Measurements from ENCODE around the gene TMEM74B. TPM values are rescaled to one million over a fixed set of nuclear protein-coding genes. Genes with fewer than 3 reads are reported as not detected.

The TMEM74B gene
- total RNA-seq, 1 donor from 2014 or later = 2.7 TPM

DNA sequence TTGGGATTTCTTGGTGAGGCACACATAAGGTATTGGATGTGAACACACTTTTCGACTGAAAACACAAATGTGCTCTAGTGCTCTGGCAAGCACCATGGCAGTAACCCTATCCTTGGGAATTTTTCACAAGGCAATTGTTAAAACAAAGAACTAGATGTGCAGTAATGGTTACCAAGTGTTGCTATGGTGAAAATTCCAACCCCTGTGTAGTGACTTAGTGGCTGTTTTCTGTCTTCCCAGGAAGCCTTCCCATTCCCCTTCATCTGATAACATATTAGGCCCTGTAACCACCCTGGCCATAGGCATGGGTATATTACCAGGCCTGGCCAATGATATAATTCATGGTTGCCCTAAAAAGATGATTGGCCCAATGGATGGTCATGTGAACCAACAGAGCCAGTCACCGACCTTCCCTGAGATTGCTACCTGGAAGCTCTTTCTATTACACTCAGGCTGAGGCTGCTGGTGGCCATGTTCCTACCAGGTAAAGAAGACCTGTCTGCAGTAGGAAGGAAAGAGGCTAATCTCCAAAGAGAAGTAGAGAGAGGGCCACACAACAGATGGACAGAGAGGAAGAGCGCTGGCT, 22.6 kb upstream of the TMEM74B start:
- intact Hi-C loops (cut with DNase I) = no loop called here
- no peak for DNase-seq (ENCODE audit: low spot score)

DNA sequence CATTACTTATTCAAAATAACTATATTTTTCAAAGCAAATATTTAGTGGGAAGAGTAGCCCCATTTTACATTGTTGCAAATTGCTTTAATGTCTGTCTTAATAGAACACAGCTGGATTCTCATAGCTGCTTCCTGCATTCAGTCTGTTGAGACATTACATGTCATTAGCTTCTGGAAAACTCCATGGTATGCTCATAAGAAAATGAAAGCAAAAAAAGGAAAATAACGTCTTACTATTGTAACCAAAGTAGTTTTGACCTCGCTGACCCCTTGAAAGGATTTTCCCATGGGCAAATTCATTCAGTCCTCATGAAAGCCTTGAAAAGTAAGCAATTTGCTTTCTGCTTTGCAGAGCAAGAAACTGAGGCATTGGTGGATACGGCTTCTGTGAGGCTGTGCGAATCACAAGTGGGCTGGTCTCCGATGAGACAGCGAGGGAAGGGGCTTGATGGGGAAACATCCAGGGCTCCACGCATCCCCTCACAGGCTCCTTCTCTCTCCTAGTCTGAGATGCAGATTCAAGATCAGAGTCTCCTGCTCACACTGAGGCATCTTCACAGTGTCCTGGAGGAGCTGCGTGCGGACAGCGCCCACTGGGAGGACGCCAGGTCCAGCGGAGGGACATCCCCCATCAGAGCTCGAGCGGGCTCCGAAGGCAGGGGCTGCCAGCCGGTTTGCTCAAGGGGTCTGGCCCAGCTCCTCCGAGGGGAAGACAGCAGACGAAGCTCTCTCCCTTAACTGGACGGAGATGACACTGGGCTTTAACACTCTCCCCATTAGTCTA, 21.8 kb upstream of the TMEM74B start:
- no peak for DNase-seq (ENCODE audit: low spot score)
- intact Hi-C loops (cut with DNase I) = no loop called here

DNA sequence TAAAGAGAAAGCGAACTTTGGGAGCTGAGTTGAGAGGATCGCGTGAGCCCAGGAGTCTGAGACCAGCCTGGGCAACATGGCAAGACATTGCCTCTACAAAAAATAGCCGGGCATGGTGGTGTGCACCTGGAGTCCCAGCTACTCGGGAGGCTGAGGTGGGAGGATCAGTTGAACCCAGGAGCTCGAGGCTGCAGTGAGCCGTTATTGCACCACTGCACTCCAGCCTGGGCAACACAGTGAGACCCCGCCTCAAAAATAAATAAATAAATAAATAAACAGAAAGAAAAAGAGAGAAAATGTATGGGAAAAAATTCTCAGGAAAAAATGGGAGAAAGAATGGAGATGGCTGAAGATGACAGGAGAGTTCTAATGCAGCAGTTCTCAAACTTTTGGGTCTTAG, 21.0 kb upstream of the TMEM74B start:
- DNase-seq (ENCODE audit: low spot score) = no peak

DNA sequence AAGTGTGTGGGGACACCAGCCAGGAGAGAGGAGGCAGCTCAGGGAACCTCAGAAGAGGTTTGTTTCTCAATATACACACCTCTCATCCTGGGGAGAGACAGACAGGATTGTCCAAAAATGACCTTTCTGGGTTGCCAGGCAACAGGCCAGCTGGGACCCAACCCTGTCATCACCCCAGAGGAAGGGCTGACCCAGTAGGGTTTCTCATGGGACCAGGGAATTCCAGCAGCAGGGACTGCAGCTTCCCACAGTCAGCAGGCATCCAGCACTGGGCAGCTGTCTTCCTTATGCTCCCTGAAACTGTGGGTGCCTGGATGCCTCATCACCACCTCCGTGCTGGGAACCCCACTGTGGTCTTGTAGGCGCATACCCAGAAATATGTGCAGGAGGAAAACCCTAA, 19.8 kb upstream of the TMEM74B start:
- intact Hi-C loops (cut with DNase I) = no loop called here
- no peak for DNase-seq (ENCODE audit: low spot score)

More for the DNA sequence above, 21.0 kb upstream of the TMEM74B start:
- intact Hi-C loops (cut with DNase I) = no loop called here

DNA sequence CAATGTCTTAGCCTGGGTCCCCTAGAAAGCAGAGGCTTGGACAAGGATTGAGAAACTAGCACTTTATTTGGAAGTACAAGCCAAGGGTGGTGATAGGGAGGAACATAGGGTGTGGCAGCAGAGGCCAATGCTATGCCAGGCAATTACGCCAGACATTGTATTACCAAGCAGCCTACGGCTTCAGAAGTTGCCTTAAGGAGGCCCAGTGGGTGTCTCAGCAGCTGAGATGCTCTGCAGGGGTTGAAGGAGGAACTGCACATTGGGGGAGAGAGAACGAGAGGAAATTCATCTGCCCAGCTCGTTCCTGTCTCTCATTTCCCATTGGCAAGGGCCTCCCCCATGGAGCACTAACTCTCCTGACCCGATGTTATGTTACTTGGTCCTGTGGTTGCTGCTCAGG, 19.3 kb upstream of the TMEM74B start:
- no peak for DNase-seq (ENCODE audit: low spot score)
- intact Hi-C loops (cut with DNase I) = no loop called here

DNA sequence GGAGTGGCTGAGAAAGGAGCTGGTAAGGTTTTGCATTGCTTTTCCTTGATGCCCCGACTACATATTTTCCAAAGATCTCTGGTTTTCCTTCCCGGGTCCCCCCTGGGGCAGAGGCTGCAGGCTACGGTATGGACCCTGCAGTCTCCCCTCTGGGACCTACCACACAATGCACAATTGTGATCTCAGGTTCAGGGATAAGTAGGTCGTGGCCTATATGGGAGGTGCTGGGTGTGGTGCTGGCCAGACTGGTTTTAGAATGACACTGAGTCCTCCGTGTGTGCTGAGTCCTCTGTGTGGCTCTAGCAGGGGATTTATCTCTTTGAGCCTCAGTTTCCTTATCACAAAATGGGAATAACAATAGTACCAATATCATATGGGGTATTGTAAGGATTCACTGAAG, 18.8 kb upstream of the TMEM74B start:
- DNase-seq (ENCODE audit: low spot score) = no peak
- intact Hi-C loops (cut with DNase I) = no loop called here

DNA sequence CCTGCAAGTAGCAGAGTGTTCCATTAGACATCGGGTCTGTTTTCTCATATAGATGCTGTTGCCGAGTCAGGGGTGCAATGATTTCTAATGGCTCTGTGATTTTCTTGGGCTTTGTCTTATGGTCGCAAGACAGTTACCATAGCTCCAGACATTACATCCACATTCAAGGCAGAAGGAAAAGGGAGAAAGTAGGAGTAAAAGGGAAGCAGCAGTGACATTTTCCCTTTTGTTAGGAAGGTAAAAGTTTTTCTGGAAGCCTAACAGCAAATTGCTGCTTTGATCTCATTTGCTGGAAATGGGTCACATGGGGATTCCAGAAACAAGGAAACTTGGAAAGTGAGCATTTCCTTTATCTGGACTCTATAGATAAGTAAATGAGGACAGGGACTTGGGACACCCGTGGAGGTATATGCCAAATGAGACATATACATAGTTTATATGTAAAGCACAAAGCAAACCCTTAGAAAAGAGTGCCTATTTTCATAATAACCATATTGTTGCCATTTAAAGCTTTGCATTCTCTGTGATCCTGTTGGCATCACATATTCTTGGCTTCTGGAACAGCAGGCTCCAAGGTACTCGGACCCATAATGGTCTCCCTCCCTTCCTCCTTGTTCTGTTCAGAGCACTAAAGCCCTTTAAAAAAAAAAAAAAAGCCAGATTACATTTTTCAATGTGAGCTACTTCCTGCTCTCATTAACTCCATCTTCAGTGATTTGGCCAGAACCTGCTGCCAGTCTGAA, 18.2 kb upstream of the TMEM74B start, which contains the start of gene C20orf202:
C20orf202 (plus strand) TSS at position 693 of the 743 bp plus-strand sequence. CDS start 132 bp downstream, outside the sequence.
- no peak for DNase-seq (ENCODE audit: low spot score)
- intact Hi-C loops (cut with DNase I) = no loop called here

DNA sequence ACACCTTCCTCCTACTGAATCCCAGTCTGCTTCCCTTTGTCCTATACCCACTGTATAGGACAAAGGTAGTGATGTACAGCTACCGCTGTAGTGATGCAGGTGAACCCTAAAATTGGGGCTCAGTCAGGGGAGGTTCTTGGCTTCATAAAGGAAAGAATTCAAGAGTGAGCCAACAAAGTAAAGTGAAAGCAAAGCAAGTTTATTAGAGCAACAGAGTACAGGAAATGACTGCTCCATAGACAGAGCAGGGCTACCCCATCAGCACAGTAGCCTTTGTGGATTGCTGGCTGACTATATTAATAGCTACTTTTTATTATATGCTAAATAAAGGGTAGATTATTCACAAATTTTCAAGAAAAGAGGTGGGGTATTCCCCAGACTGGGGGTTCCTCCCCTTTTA, 15.2 kb upstream of the TMEM74B start:
- DNase-seq (ENCODE audit: low spot score) = no peak
- intact Hi-C loops (cut with DNase I) = loop anchor here (10.0 kb wide), 1 partner anchor 235 kb away; no protein-coding TSS in a partner anchor

DNA sequence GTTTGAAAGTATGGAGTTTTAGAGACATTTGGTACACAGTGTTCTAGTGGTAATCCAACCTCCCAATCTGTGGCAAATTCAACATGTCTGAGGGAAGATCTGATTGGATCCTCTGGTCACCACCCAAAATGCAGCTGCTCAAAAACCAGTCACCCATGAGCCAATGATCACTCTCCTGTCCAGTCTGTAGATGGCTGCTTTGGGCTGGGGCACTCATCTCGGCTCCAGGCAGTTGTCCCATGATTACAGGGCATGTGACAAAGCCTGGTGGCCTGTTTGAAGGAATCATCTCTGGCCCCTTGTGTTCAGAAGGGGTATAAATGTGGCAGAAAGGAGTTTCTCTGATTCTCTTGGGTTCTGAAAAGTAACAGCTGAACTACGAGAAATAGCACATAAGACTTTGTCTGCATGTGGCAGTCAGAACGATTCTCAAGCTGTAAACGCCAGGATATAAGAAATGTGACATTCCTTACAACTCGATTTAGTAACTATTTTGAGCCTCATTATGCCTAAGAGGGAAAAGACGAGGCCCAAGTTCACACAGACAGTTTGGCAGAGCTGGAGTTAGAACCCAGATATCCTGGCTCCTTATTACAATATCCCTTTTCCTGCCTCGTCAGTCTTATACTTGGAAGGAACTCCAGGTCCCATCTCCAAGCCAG, 14.6 kb upstream of the TMEM74B start:
- intact Hi-C loops (cut with DNase I) = loop anchor here (10.0 kb wide), 1 partner anchor 235 kb away; no protein-coding TSS in a partner anchor
- DNase-seq (ENCODE audit: low spot score) = no peak

DNA sequence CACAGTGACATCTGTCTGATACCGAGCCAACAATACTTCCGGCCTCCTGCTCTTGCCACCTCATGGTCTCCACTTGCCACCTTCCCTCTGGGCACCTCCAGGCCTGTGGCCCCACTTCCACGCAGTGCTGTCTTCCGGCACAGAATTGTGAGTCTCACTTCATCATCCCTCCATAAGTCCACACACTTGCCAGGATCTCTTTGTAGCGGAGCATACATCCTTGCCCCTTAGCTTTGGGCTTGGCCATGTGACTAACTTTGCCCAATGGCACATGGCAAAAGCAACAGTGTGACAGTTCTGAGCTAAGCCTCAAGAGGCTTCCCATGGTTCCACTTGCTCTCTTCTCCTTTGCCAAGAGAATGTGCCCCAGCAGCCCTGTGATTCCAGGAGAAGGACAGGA, 14.0 kb upstream of the TMEM74B start:
- intact Hi-C loops (cut with DNase I) = loop anchor here (10.0 kb wide), 1 partner anchor 234 kb away; no protein-coding TSS in a partner anchor

DNA sequence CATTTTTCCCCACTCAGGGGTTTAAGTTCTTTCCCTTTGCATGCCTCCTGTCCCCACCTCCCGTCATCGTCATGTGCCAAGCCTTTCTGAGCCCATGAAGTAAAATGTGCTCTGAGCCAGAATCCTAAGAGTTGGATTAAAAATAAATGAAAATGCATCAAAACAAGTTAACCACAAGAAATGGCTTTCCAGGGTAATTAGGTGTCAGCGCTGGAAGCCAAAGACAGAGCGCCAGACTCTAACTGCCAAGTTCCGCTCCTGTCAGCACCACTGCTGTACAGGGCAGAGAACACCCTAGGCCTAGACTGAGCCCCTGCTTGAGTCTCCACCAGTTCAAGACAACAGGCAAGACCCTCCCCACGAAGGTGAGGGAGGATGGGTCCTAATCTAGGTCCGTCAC, 13.0 kb upstream of the TMEM74B start:
- DNase-seq (ENCODE audit: low spot score) = no peak
- intact Hi-C loops (cut with DNase I) = loop anchor here (10.0 kb wide), 1 partner anchor 233 kb away; no protein-coding TSS in a partner anchor

More for the DNA sequence above, 14.0 kb upstream of the TMEM74B start:
- DNase-seq (ENCODE audit: low spot score) = no peak

DNA sequence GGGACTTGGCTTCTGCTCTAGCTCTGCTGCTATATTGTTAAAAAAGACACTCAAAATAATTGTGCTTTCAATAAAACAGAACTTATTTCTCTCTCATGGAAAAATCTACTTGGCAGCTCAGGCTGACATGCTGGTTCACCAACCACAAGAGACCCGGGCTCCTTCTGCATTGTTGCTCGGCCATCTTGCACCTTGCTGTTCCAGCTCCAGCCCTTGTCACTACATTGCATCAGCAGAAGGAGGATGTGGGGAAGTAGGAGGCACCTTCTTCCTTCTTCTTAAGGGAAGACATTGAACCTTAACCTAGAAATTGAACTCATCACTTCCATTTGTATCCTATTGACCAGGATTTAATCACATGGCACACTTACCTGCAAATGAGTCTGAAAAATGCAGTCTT, 11.9 kb upstream of the TMEM74B start:
- no peak for DNase-seq (ENCODE audit: low spot score)
- intact Hi-C loops (cut with DNase I) = loop anchor here (10.0 kb wide), 1 partner anchor 232 kb away; no protein-coding TSS in a partner anchor

DNA sequence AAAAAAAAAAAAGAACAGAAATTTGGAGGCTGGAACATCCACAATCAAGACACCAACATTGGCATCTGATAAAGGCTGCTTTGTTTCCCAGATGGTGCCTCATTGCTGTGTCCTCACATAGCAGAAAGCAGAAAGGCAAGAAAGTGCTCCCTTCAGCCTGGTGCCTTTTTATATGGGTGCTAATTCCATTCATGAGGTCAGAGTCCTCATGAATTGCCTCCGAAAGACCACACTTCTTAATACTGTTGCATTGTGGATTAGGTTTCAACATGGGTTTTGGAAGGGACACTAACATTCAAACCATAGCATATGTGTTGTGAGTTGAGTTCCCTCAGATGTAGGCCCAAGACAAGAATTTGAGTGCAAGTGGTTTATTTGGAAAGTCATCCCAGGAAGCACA, 10.4 kb upstream of the TMEM74B start:
- intact Hi-C loops (cut with DNase I) = loop anchor here (10.0 kb wide), 1 partner anchor 230 kb away; no protein-coding TSS in a partner anchor
- DNase-seq (ENCODE audit: low spot score) = no peak

DNA sequence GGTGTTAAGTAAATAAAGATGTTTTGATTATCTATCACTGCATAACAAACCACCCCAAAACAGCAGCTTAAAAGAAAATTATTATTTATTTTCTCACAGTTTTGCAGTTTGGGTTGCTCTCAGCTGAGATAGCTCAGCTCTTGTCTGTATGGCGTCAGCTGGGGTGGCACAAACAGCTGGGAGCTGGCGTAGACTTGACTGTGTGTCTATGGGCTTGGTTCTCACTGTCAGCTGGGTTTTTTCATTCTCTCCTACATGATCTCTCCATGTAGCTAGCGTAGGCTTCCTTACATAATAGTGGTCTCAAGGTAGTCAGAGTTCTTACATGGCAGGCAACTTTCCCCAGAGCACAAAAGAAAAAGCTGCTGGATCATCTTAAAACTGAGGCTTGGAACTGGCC, 6.5 kb upstream of the TMEM74B start:
- DNase-seq (ENCODE audit: low spot score) = no peak
- intact Hi-C loops (cut with DNase I) = loop anchor here (10.0 kb wide), 1 partner anchor 226 kb away; no protein-coding TSS in a partner anchor

DNA sequence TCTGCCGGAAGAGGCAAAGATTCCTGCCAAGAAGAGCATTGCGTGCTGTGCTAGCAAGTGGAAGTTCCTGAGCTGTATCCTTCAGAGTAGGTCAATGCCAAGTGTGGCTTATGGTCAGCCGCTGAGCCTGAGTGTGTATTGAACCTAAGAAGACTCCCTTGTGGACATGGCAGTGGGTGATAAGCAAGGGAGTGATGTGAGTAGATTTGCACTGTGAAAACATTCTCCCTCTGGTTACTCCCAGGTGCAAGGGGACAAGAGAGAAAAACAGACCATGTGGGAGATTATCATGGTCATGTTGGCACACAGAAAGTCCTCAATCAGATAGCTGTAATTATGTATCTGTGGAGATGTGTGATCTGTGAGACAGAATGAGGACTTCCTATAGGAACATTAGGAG, 6.1 kb upstream of the TMEM74B start:
- no peak for DNase-seq (ENCODE audit: low spot score)
- intact Hi-C loops (cut with DNase I) = loop anchor here (10.0 kb wide), 1 partner anchor 226 kb away; no protein-coding TSS in a partner anchor

DNA sequence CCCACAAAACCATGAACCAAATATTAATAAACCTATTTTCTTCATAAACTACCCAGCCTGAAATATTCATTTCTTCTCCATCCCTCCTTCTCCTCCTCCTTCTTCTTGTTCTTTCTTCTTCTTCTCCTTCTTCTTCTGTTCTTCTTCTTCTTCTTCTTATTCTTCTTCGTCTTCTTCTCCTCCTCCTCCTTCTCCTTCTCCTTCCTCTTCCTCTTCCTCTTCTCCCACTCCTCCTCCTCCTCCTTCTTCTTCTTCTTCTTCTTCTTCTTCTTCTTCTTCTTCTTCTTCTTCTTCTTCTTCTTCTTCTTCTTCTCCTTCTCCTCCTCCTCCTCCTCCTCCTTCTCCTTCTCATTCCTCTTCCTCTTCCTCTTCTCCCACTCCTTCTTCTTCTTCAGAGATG, 5.0 kb upstream of the TMEM74B start:
- intact Hi-C loops (cut with DNase I) = loop anchor here (10.0 kb wide), 1 partner anchor 225 kb away; no protein-coding TSS in a partner anchor

DNA sequence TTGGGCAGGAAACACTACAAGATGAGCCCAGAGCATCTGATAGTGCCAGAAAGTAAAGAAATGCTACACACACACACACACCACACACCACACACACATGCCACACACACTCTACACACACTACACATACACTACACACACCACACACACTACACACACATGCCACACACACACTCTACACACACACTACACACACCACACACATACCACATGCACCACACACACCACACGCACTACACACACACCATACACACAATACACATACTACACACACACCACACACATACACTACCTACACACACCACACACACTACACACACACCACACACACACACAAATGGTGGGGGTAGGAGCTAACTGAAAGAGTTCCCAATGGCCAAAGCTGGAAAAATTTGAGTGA, 3.6 kb upstream of the TMEM74B start:
- no peak for DNase-seq (ENCODE audit: low spot score)
- intact Hi-C loops (cut with DNase I) = no loop called here

More for the DNA sequence above, 5.0 kb upstream of the TMEM74B start:
- no peak for DNase-seq (ENCODE audit: low spot score)

DNA sequence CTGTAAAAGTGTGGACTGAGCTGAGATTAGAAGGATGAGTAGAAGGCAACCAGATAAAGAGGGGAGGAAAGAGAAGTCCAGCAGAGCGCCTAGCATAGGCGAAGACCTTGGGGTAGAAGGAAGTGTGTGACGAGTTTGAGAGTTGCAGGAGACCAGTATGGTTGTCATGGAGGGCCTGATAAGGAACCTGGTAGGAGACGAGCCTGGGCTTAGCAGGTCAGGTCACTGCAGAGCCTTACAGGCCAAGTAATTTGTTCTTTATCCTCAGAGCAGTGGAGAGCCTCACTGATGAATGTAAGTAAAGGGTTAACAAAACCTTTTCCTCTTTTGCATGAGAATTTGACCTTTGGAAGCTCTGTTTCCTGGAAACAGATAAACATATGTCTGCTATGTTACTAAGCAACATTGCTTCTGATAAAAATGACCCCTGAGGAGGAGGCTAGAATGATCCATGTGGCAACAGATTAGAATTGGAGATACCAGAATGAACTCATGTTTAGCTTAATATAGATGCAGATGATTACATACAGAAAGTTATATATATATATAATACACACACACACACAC, 2.9 kb upstream of the TMEM74B start:
- DNase-seq (ENCODE audit: low spot score) = no peak
- intact Hi-C loops (cut with DNase I) = no loop called here

DNA sequence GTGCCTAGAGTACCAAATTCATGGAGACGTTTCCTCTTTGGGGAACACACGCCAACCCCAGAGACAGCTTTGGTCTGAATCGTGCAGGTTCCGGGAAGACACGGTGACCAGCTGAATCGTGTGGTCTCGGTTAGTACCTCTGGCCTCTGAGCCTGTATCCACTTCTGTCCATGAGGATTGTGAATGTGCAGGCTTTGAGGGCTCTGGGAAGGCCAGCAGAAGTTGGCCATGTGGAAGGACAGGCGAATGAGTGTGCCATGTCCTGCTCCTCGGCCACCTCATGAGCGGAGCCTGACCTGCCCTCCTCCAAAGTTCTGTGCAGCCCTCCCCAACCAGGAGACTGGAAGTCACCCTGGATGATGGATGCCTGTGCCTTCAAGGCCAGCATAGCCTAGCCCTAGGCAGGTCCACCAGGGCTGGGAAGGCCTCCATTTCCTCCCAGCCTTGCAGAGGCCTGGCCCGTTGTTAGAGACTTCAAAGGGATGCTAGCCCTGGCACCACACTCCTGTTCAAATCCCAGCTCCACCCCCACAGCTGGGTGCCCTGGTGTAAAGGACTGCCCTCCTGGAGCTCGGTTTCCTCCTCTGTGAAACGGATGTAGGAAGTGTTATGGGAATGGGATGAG, 1.7 kb upstream of the TMEM74B start:
- intact Hi-C loops (cut with DNase I) = no loop called here
- no peak for DNase-seq (ENCODE audit: low spot score)

Data from cardiac septum (tissue), 1 donor.